Suprapubic skin (tissue), 4 donors: ENCODE data around the gene EPB41. TPM values are rescaled to one million over a fixed set of nuclear protein-coding genes. Genes with fewer than 3 reads are reported as not detected.
"Not testable (repeated sequence)": the region's sequence is repeated elsewhere in the genome, so short reads cannot be mapped to it uniquely, and the experiment has no call there.

Experiments used
- DNase-seq, 2 donors: peaks; one replicate each; pipeline ENCODE4 v3.0.0-alpha.2; 2019; ENCODE audit warnings: low spot score in 2 of 2
- H3K27ac ChIP-seq: fragments of 200-600 bp; sonication (generic); one replicate; pipeline ENCODE4 v1.5.1; 2019
- H3K27me3 ChIP-seq: fragments of 200-600 bp; sonication (generic); one replicate; pipeline ENCODE4 v1.5.1; 2019
- H3K36me3 ChIP-seq: fragments of 200-600 bp; sonication (generic); one replicate; pipeline ENCODE4 v1.5.1; 2019
- H3K4me1 ChIP-seq: fragments of 200-600 bp; sonication (generic); one replicate; pipeline ENCODE4 v1.5.1; 2019
- H3K4me3 ChIP-seq: fragments of 200-600 bp; sonication (generic); one replicate; pipeline ENCODE4 v1.5.1; 2019; ENCODE audit warnings: mild to moderate bottlenecking
- H3K9me3 ChIP-seq: fragments of 200-600 bp; sonication (generic); one replicate; pipeline ENCODE4 v1.5.1; 2019
- EP300 ChIP-seq: sonication (generic); formaldehyde crosslinking; IDR thresholded peaks from one replicate; pipeline ENCODE4 v1.6.1; 2017; ENCODE audit warnings: antibody characterized with exemption
- POLR2A ChIP-seq, 2 donors: fragments of 450-650 bp; IDR thresholded peaks; one replicate each; pipeline ENCODE4 v1.6.1; 2017; ENCODE audit warnings: antibody characterized with exemption in 2 of 2, mild to moderate bottlenecking in 2 of 2, moderate library complexity in 2 of 2
- POLR2AphosphoS5 ChIP-seq, 3 donors: sonication (generic); formaldehyde crosslinking; IDR thresholded peaks; one replicate each; pipeline ENCODE4 v1.6.1; 2017; ENCODE audit warnings: antibody characterized with exemption in 3 of 3
- WGBS: methylation state at CpG from one replicate; pipeline ENCODE4 v1.1.5; 2018; 5-methylcytosine and 5-hydroxymethylcytosine counted together
- total RNA-seq, 4 donors: library from RNA; depleted of rRNA; stranded (reverse); fragments of >200 nt; gene quantifications; one replicate each; pipeline ENCODE4 v1.1.0, GENCODE V29; 2016
- TF ChIP-seq, protein P1 (sequence below), 2 donors: fragments of 200-600 bp in 1 of 2; fragments of 450-650 bp in 1 of 2; sonication (generic) in 1 of 2; IDR thresholded peaks; one replicate each; pipeline ENCODE4 v1.5.1; 2016 to 2019; ENCODE audit warnings: antibody characterized with exemption in 2 of 2, mild to moderate bottlenecking in 1 of 2, moderate library complexity in 1 of 2

The EPB41 gene
- total RNA-seq, 4 donors from 2014 or later = 45.7 to 79.5 (median 67.1) TPM

DNA sequence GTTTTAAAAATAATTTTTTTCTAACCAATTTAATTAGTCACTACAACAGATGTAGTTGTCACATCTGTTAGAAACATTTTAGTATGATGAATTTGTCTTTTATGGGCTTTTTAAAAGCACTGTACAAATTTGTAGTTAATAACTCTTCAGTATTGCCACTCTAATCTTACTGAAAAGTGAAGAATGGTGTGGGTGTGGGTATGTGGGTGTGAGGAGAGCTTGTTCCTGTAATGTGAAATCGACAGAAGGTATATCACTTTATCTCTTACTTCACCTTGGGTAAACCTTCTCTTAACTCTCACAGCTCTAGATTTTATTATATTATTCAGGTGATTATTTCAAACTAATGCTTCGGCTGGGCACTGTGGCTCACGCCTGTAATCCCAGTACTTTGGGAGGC, 166.8 kb downstream of the EPB41 start:
- Histone ChIP-seq H3K9me3 (no peaks in the 10 kb centered on the region), H3K27me3 (no peaks in the 10 kb centered on the region), H3K36me3 (no peaks in the 10 kb centered on the region), H3K4me1 (no peaks in the 10 kb centered on the region), H3K27ac (no peak overlapping the region), H3K4me3 (no peak overlapping the region)
- 92% methylated on average over 3 of the region's 3 CpGs for WGBS
- no peak for TF ChIP-seq POLR2A (IDR thresholded peaks at IDR 0.05)
- TF ChIP-seq, protein P1, sequence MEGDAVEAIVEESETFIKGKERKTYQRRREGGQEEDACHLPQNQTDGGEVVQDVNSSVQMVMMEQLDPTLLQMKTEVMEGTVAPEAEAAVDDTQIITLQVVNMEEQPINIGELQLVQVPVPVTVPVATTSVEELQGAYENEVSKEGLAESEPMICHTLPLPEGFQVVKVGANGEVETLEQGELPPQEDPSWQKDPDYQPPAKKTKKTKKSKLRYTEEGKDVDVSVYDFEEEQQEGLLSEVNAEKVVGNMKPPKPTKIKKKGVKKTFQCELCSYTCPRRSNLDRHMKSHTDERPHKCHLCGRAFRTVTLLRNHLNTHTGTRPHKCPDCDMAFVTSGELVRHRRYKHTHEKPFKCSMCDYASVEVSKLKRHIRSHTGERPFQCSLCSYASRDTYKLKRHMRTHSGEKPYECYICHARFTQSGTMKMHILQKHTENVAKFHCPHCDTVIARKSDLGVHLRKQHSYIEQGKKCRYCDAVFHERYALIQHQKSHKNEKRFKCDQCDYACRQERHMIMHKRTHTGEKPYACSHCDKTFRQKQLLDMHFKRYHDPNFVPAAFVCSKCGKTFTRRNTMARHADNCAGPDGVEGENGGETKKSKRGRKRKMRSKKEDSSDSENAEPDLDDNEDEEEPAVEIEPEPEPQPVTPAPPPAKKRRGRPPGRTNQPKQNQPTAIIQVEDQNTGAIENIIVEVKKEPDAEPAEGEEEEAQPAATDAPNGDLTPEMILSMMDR (IDR thresholded peaks at IDR 0.05) = no peak
- no peak for TF ChIP-seq POLR2AphosphoS5 (IDR thresholded peaks at IDR 0.05)
- TF ChIP-seq EP300 = no peak
- DNase-seq = no peak

DNA sequence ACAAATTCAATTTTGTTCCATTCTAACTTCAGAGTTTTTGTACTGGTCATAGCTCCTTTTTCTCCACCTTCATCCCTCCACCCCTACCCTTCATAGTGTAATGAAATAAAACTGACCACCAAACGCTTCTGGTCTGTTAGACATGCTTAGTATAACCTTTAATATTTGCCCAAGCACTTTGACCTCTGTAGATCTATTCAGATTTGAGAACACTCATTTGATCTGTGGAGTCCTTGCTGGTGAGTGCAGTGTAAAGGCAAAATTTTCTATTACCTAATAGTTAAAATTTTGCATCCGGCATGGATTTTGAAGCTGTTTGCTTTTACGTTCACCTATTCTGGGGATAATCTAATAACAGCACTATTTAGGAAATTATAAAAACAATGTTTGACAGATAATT, 168.2 kb downstream of the EPB41 start:
- H3K4me3 ChIP-seq = no peak overlapping the region
- H3K36me3 ChIP-seq = no peaks in the 10 kb centered on the region
- no peak for TF ChIP-seq EP300
- TF ChIP-seq, protein P1 (IDR thresholded peaks at IDR 0.05) = no peak
- H3K27me3 ChIP-seq = no peaks in the 10 kb centered on the region
- no peak overlapping the region for H3K27ac ChIP-seq
- H3K4me1 ChIP-seq = no peaks in the 10 kb centered on the region
- 94% methylated on average over 3 of the region's 3 CpGs for WGBS
- H3K9me3 ChIP-seq = no peaks in the 10 kb centered on the region
- DNase-seq = no peak

DNA sequence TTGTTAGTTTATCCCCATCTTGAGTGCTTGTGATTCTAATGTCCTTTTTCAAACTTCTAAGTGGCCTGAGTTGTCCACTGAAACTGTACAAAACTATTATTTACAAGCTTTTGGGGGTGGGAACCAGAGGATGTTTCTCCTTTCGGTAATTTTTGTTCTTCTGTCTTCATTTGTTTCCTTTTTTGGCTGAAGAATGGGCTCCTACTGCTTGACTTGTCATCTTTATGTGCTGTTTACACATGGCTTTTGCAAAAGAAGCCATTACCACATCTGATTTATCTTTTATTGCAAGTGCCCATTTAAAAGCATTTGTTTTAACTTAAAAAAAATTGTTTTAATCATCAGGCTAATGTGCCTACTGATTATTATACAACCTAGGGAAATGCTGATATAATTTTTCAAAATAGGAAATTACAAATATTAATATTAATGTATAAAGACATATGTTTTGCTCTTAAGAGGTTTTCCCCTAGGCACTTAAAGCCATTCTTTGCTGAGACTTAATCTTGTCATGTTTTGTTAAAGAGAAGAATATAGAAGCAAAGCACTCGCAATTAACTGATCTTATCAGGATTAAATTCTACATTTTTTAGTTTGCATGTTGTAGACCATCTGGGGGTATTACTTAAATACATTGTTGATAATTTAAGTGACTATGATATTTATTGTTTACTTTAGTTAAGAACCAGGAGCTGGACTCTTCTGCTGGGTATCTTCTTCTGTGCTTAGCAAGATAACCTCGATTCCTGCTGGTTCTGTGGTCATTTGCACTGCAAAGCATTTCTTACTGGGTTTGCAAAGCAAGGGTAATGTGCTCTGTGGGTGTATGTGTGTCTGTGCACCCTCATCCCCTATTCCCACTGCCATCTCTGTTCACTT, 169.2 kb downstream of the EPB41 start:
- no peak overlapping the region for H3K4me3 ChIP-seq
- no peak overlapping the region for H3K27ac ChIP-seq
- WGBS = 74% methylated on average over 3 of the region's 3 CpGs
- no peak for DNase-seq
- H3K36me3 ChIP-seq = no peaks in the 10 kb centered on the region
- no peaks in the 10 kb centered on the region for H3K27me3 ChIP-seq
- no peaks in the 10 kb centered on the region for H3K9me3 ChIP-seq
- TF ChIP-seq EP300 = no peak
- no peaks in the 10 kb centered on the region for H3K4me1 ChIP-seq

DNA sequence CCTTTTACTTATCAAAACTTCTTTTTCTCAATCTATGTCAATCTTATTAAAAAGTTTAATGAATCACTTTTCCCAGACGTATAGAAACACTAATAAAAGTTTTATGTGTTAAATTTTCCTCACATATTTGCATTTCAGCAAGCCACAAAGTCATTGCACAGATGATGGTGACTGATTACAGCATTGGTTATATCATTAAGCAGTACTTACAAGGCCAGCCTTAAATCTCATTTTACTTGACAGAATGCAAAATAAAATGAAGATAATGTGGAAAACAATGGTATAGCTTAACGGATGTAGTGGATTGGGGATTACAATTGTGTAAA, 169.8 kb downstream of the EPB41 start:
- Histone ChIP-seq H3K36me3 (no peaks in the 10 kb centered on the region), H3K4me1 (no peaks in the 10 kb centered on the region), H3K27ac (no peak overlapping the region), H3K4me3 (no peak overlapping the region), H3K27me3 (no peaks in the 10 kb centered on the region), H3K9me3 (no peaks in the 10 kb centered on the region)
- WGBS = 76% methylated on average over 2 of the region's 2 CpGs
- TF ChIP-seq, protein P1 (IDR thresholded peaks at IDR 0.05) = no peak
- no peak for TF ChIP-seq EP300
- TF ChIP-seq POLR2A (IDR thresholded peaks at IDR 0.05) = no peak
- TF ChIP-seq POLR2AphosphoS5 (IDR thresholded peaks at IDR 0.05) = no peak
- no peak for DNase-seq

DNA sequence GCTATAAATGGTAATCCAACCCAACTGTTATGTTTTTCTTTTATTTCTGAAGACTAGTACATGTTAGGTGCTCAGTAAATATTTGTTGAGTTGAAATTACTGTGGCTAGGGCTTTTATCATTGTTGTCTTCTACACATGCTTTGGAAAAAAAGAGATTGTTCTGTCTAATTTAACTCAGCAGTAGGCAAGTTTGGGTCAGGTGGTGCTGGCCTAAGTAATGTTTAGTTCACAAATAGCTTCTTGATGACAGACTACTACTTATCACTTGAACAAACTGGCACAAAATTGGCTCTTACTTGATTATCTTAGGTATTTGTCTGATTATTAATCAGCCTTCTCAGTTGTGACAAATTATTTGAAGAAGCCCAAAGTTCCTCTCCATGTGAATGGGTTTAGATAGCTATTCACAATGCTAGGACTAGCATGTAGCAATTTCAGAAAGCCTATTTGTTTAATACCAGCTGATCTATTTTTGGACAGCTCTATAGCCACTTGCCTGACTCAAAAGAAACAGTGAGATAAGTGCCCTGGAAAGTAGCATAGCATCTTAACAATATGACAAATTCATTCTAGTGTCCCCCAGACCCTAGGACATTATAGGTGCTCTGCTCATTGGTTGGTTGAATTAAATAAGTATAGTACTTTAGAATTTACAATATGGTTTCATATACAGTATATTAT, 176.7 kb downstream of the EPB41 start:
- Histone ChIP-seq H3K9me3 (no peaks in the 10 kb centered on the region), H3K27ac (no peak overlapping the region), H3K4me1 (no peaks in the 10 kb centered on the region), H3K4me3 (no peak overlapping the region), H3K36me3 (no peaks in the 10 kb centered on the region), H3K27me3 (no peaks in the 10 kb centered on the region)
- TF ChIP-seq EP300 = no peak
- TF ChIP-seq, protein P1 (IDR thresholded peaks at IDR 0.05) = no peak
- TF ChIP-seq POLR2A (IDR thresholded peaks at IDR 0.05) = no peak
- TF ChIP-seq POLR2AphosphoS5 (IDR thresholded peaks at IDR 0.05) = no peak
- DNase-seq = no peak

DNA sequence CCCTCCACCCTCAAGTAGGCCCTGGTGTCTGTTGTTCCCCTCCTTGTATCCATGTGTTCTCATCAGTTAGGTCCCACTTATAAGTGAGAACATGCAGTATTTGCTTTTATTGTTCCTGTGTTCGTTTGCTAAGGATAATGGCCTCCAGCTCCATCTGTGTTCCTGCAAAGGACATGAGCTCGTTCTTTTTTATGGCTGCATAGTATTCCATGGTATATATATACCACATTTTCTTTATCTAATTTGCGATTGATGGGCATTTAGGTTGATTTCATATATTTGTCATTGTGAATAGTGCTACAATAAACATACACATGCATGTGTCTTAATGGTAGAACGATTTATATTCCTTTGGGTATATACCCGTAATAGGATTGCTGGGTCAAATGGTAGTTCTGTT, 178.3 kb downstream of the EPB41 start:
- not testable (repeated sequence) for H3K27ac ChIP-seq, H3K4me1 ChIP-seq, H3K4me3 ChIP-seq, DNase-seq, H3K9me3 ChIP-seq, H3K36me3 ChIP-seq, H3K27me3 ChIP-seq
- 96% methylated on average over 5 of the region's 5 CpGs for WGBS
